ENCODE results near the gene SPIRE1.

Gene SPIRE1

DNA sequence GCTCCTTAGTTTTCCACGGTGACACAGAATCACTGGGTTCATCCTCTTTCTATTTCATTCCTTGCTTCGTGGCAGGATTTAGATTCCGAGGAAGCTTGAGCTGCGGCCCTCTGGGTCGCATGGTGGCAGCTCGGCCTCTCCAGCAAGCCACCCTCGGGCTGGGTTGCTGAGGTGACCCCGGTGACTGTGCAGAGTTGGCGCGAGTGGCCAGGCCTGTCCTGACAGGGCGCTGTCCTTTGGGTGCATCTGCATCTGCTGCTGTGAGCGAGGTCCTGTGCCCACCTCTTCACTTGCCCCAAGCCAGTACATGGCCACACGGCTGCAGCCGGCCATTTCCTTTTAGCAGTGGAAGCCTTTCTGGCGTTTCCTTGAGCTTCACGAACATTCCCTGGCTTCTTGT lies 228.4 kb downstream of the SPIRE1 start:
- no peak for TF ChIP-seq TOX (CRISPR knock-in tag; IDR thresholded peaks at IDR 0.05; ENCODE audit: borderline replicate concordance)
- no peak for ATAC-seq

DNA sequence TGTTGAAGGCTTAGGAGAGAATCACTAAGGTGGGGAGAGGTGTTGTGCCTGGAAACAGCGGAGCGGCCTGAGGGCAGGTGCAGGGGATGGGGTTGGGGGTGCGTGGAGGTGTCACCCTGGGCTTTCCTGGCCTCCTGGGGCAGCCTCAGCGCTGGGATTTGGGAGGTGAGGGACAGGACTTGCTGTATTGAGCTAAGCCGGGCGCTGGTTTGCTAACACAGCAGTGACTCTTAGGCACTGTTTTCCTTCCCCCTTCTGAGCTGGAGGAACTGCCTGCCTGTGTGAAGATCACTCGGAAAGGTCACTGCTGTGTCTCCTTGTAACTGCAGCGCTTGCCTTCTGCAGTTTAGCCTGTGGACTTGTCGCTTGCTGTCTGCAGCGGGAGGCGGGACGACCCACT lies 229.0 kb downstream of the SPIRE1 start:
- TF ChIP-seq, protein P1, sequence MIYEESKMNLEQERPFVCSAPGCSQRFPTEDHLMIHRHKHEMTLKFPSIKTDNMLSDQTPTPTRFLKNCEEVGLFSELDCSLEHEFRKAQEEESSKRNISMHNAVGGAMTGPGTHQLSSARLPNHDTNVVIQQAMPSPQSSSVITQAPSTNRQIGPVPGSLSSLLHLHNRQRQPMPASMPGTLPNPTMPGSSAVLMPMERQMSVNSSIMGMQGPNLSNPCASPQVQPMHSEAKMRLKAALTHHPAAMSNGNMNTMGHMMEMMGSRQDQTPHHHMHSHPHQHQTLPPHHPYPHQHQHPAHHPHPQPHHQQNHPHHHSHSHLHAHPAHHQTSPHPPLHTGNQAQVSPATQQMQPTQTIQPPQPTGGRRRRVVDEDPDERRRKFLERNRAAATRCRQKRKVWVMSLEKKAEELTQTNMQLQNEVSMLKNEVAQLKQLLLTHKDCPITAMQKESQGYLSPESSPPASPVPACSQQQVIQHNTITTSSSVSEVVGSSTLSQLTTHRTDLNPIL (CRISPR knock-in tag; IDR thresholded peaks at IDR 0.05; ENCODE audit: low read depth): no peak
- TF ChIP-seq ESRRG (CRISPR knock-in tag; IDR thresholded peaks at IDR 0.05) (no peak), ZC3H10 (CRISPR knock-in tag; IDR thresholded peaks at IDR 0.05) (no peak), ZFP3 (CRISPR knock-in tag; IDR thresholded peaks at IDR 0.05) (no peak), ZNF8 (CRISPR knock-in tag; IDR thresholded peaks at IDR 0.05) (no peak), ZNF565 (CRISPR knock-in tag; conservative IDR thresholded peaks at IDR 0.05; ENCODE audit: low read depth) (no peak), ZFP30 (CRISPR knock-in tag; IDR thresholded peaks at IDR 0.05) (no peak), TCF4 (CRISPR knock-in tag; IDR thresholded peaks at IDR 0.05; ENCODE audit: borderline replicate concordance) (no peak), OSR1 (CRISPR knock-in tag; IDR thresholded peaks at IDR 0.05) (no peak), TOX (CRISPR knock-in tag; IDR thresholded peaks at IDR 0.05; ENCODE audit: borderline replicate concordance) (no peak), BACH2 (CRISPR knock-in tag; IDR thresholded peaks at IDR 0.05; ENCODE audit: borderline replicate concordance) (no peak), SNAI2 (CRISPR knock-in tag; IDR thresholded peaks at IDR 0.05) (no peak), ZNF70 (CRISPR knock-in tag; IDR thresholded peaks at IDR 0.05) (no peak), ISL1 (CRISPR knock-in tag; IDR thresholded peaks at IDR 0.05) (no peak), CSDC2 (CRISPR knock-in tag; IDR thresholded peaks at IDR 0.05) (no peak)
- TF ChIP-seq, protein P2, sequence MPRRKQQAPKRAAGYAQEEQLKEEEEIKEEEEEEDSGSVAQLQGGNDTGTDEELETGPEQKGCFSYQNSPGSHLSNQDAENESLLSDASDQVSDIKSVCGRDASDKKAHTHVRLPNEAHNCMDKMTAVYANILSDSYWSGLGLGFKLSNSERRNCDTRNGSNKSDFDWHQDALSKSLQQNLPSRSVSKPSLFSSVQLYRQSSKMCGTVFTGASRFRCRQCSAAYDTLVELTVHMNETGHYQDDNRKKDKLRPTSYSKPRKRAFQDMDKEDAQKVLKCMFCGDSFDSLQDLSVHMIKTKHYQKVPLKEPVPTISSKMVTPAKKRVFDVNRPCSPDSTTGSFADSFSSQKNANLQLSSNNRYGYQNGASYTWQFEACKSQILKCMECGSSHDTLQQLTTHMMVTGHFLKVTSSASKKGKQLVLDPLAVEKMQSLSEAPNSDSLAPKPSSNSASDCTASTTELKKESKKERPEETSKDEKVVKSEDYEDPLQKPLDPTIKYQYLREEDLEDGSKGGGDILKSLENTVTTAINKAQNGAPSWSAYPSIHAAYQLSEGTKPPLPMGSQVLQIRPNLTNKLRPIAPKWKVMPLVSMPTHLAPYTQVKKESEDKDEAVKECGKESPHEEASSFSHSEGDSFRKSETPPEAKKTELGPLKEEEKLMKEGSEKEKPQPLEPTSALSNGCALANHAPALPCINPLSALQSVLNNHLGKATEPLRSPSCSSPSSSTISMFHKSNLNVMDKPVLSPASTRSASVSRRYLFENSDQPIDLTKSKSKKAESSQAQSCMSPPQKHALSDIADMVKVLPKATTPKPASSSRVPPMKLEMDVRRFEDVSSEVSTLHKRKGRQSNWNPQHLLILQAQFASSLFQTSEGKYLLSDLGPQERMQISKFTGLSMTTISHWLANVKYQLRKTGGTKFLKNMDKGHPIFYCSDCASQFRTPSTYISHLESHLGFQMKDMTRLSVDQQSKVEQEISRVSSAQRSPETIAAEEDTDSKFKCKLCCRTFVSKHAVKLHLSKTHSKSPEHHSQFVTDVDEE (CRISPR knock-in tag; IDR thresholded peaks at IDR 0.05): no peak
- TF ChIP-seq, protein P3, sequence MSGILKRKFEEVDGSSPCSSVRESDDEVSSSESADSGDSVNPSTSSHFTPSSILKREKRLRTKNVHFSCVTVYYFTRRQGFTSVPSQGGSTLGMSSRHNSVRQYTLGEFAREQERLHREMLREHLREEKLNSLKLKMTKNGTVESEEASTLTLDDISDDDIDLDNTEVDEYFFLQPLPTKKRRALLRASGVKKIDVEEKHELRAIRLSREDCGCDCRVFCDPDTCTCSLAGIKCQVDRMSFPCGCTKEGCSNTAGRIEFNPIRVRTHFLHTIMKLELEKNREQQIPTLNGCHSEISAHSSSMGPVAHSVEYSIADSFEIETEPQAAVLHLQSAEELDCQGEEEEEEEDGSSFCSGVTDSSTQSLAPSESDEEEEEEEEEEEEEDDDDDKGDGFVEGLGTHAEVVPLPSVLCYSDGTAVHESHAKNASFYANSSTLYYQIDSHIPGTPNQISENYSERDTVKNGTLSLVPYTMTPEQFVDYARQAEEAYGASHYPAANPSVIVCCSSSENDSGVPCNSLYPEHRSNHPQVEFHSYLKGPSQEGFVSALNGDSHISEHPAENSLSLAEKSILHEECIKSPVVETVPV (CRISPR knock-in tag; IDR thresholded peaks at IDR 0.05): no peak
- TF ChIP-seq, protein P4, sequence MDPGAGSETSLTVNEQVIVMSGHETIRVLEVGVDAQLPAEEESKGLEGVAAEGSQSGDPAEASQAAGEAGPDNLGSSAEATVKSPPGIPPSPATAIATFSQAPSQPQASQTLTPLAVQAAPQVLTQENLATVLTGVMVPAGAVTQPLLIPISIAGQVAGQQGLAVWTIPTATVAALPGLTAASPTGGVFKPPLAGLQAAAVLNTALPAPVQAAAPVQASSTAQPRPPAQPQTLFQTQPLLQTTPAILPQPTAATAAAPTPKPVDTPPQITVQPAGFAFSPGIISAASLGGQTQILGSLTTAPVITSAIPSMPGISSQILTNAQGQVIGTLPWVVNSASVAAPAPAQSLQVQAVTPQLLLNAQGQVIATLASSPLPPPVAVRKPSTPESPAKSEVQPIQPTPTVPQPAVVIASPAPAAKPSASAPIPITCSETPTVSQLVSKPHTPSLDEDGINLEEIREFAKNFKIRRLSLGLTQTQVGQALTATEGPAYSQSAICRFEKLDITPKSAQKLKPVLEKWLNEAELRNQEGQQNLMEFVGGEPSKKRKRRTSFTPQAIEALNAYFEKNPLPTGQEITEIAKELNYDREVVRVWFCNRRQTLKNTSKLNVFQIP (CRISPR knock-in tag; IDR thresholded peaks at IDR 0.05; ENCODE audit: borderline replicate concordance, low read depth): no peak

DNA sequence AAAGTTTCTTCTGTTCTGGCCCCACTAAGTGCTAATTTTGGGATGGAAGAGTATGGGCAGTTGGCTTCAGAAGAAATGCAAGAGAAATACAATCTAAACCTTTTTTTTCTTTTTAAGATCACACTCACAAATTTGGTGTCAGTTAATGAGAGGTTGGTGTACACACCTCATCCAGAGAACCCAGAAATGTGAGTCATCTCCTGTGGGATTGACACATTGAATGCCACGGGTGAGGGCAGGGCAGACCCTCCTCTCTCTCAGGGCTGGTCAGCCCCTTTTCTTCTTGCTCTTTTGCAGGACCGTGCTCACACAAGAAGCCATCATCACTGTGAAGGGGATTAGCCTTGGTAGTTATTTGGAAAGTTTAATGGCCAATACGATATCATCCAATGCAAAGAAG lies 231.0 kb downstream of the SPIRE1 start:
- no peak for ATAC-seq
- TF ChIP-seq ESRRG (CRISPR knock-in tag; IDR thresholded peaks at IDR 0.05) (no peak), GLIS3 (CRISPR knock-in tag; IDR thresholded peaks at IDR 0.05) (no peak), OSR1 (CRISPR knock-in tag; IDR thresholded peaks at IDR 0.05) (no peak), ZNF70 (CRISPR knock-in tag; IDR thresholded peaks at IDR 0.05) (no peak)
- TF ChIP-seq, protein P5, sequence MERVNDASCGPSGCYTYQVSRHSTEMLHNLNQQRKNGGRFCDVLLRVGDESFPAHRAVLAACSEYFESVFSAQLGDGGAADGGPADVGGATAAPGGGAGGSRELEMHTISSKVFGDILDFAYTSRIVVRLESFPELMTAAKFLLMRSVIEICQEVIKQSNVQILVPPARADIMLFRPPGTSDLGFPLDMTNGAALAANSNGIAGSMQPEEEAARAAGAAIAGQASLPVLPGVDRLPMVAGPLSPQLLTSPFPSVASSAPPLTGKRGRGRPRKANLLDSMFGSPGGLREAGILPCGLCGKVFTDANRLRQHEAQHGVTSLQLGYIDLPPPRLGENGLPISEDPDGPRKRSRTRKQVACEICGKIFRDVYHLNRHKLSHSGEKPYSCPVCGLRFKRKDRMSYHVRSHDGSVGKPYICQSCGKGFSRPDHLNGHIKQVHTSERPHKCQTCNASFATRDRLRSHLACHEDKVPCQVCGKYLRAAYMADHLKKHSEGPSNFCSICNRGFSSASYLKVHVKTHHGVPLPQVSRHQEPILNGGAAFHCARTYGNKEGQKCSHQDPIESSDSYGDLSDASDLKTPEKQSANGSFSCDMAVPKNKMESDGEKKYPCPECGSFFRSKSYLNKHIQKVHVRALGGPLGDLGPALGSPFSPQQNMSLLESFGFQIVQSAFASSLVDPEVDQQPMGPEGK (CRISPR knock-in tag; IDR thresholded peaks at IDR 0.05; ENCODE audit: borderline replicate concordance): no peak

More for the DNA sequence above, 229.0 kb downstream of the SPIRE1 start:
- ATAC-seq: no peak

DNA sequence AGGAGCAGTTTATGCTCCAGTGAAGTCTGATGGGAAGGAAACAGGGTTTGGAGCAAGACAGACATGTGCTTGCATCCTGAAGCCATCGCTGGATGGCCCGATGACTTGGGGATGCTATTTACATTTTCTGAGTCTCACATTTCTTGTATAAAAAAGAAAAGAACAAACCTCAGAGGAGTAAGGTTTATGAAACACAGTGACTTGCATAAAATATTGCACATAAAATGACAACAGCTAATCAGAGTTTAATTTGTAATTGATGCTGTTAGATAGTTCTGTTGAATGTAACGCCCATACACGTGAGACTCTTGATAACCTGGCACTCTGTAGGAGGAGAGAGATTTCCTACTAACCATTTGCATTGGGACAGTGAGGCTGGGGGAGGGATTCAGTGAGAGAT lies 233.7 kb downstream of the SPIRE1 start:
- ATAC-seq: no peak
- TF ChIP-seq, protein P3 (CRISPR knock-in tag; IDR thresholded peaks at IDR 0.05): no peak
- no peak for TF ChIP-seq RARB (CRISPR knock-in tag; IDR thresholded peaks at IDR 0.05)
- no peak for TF ChIP-seq ZFP3 (CRISPR knock-in tag; IDR thresholded peaks at IDR 0.05)
- TF ChIP-seq, protein P4 (CRISPR knock-in tag; IDR thresholded peaks at IDR 0.05; ENCODE audit: borderline replicate concordance, low read depth): no peak
- TF ChIP-seq PPARA (CRISPR knock-in tag; IDR thresholded peaks at IDR 0.05; ENCODE audit: borderline replicate concordance): no peak
- TF ChIP-seq, protein P1 (CRISPR knock-in tag; IDR thresholded peaks at IDR 0.05; ENCODE audit: low read depth): no peak
- TF ChIP-seq ESRRG (CRISPR knock-in tag; IDR thresholded peaks at IDR 0.05): no peak
- no peak for TF ChIP-seq OSR1 (CRISPR knock-in tag; IDR thresholded peaks at IDR 0.05)
